AG04449 (cell line): Measurements from ENCODE around the gene CDH20.

ENCODE experiments used
- CTCF ChIA-PET: fragments of 350-600 bp; formaldehyde crosslinking; extraction: SDS; loops from one replicate; lab custom pipeline; 2021; ENCODE audit warnings: antibody characterized with exemption; lab: Yijun Ruan, JAX
- POLR2A ChIA-PET: fragments of 400-600, 350-600 bp; formaldehyde crosslinking; extraction: SDS; loops from one replicate; lab custom pipeline; 2020; ENCODE audit warnings: antibody characterized with exemption, inconsistent platforms; lab: Yijun Ruan, JAX
- DNase-seq: peaks from one replicate; pipeline ENCODE4 v3.0.0-alpha.2; 2010; ENCODE audit warnings: low read depth, low spot score
- H3K4me3 ChIP-seq: 2 replicates; pipeline ENCODE4 v1.5.1; 2011; ENCODE audit warnings: low read depth, mild to moderate bottlenecking, control low read depth, low read length
- TF ChIP-seq, protein P1 (sequence below): IDR thresholded peaks from one replicate; pipeline ENCODE4 v1.5.1; 2011; ENCODE audit warnings: mild to moderate bottlenecking, moderate library complexity, low read length, control low read depth, inconsistent platforms; ENCODE audit not compliant: insufficient read depth; ENCODE audit errors: missing control alignments

CDH20 gene

GRCh38 chr18:61569176-61569892, 236.1 kb downstream of the CDH20 start:
- POLR2A ChIA-PET = interaction anchor here (0.9 to 1.0 kb wide), 2 partner anchors 37 to 532 kb away, joined by 3 read pairs; no protein-coding TSS in a partner anchor
- peak; percentile 63 for DNase-seq
- TF ChIP-seq, protein P1, sequence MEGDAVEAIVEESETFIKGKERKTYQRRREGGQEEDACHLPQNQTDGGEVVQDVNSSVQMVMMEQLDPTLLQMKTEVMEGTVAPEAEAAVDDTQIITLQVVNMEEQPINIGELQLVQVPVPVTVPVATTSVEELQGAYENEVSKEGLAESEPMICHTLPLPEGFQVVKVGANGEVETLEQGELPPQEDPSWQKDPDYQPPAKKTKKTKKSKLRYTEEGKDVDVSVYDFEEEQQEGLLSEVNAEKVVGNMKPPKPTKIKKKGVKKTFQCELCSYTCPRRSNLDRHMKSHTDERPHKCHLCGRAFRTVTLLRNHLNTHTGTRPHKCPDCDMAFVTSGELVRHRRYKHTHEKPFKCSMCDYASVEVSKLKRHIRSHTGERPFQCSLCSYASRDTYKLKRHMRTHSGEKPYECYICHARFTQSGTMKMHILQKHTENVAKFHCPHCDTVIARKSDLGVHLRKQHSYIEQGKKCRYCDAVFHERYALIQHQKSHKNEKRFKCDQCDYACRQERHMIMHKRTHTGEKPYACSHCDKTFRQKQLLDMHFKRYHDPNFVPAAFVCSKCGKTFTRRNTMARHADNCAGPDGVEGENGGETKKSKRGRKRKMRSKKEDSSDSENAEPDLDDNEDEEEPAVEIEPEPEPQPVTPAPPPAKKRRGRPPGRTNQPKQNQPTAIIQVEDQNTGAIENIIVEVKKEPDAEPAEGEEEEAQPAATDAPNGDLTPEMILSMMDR = no peak
- CTCF ChIA-PET = interaction anchor here (1.0 to 6.6 kb wide), 3 partner anchors 12 to 19 kb away, joined by 3 to 98 read pairs (median 3); no protein-coding TSS in a partner anchor
- no peak overlapping the region for H3K4me3 ChIP-seq

GRCh38 chr18:61570070-61570469, 236.8 kb downstream of the CDH20 start:
- ChIA-PET CTCF (interaction anchor here (1.0 to 6.6 kb wide), 2 partner anchors 11 to 20 kb away, joined by 3 to 98 read pairs; no protein-coding TSS in a partner anchor), POLR2A (interaction anchor here (0.9 kb wide), 1 partner anchor 531 kb away, joined by 3 read pairs; no protein-coding TSS in a partner anchor)

GRCh38 chr18:61572084-61572655, 238.9 kb downstream of the CDH20 start:
- CTCF ChIA-PET = interaction anchor here (6.6 kb wide), 1 partner anchor 9 kb away, joined by 98 read pairs; no protein-coding TSS in a partner anchor
- no peak for DNase-seq
- POLR2A ChIA-PET = no interaction called here
- H3K4me3 ChIP-seq = no peak overlapping the region
- TF ChIP-seq, protein P1 = no peak

More at GRCh38 chr18:61570070-61570469, 236.8 kb downstream of the CDH20 start:
- TF ChIP-seq, protein P1 = no peak
- H3K4me3 ChIP-seq = no peak overlapping the region
- DNase-seq = no peak

DNA sequence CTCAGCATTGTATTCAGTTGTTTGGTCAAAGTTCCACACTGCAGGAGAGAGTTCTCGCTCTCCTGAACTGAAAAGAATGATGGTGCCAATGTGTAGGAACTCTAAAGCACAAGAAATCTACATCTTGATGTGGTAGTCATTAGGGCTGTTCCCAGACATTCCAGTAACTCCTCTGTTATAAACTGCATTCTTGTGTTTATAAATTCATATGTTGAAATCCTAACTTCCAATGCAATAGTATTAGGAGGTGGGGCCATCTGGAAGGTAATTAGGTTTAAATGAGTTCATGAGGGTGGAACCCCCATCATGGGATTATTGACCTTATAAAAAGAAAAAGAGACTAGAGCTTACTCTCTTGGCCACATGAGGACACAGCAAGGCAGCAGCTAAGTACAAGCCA, 239.6 kb downstream of the CDH20 start:
- POLR2A ChIA-PET = no interaction called here
- H3K4me3 ChIP-seq = no peak overlapping the region
- TF ChIP-seq, protein P1 = no peak
- peak; percentile 53 for DNase-seq
- CTCF ChIA-PET = interaction anchor here (6.6 kb wide), 1 partner anchor 9 kb away, joined by 98 read pairs; no protein-coding TSS in a partner anchor

DNA sequence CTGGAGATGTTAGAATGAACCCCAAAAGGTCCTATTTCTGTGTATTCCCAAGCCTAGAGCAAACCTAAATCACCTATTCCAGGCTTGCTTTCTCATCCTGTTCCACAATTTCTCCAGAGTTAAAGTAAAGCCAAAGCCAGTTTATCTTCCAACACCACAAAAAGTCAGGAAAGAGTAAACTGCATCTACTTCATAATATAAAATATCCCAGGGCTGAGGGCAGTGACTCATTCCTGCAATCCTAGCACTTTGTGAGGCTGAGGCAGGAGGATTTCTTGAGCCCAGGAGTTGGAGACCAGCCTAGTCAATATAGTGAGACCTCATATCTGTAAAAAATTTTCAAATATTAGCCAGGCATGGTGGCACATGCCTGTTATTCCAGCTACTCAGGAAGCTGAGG, 241.4 kb downstream of the CDH20 start:
- no peak for DNase-seq
- TF ChIP-seq, protein P1 = no peak
- no peak overlapping the region for H3K4me3 ChIP-seq
- ChIA-PET POLR2A (no interaction called here), CTCF (no interaction called here)

DNA sequence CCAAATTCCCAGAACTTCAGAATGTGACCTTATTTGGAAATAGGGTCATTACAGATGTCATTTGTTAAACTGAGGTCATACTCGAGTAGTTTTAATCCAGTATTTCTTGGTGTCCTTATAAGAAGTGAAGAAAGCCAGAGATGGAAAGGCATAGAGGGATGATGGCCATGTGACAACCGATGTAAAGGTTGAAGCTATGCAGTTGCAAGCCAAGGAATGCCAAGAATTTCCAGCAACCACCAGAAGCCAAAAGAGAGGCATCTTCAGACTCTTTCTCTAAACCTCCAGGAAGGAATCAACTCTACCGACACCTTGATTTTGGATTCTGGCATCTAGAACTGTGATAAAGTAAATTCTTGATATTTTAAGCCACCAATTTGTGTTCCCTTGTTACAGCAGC, 242.2 kb downstream of the CDH20 start:
- CTCF ChIA-PET = no interaction called here
- POLR2A ChIA-PET = no interaction called here
- TF ChIP-seq, protein P1 = no peak
- no peak for DNase-seq
- H3K4me3 ChIP-seq = no peak overlapping the region
